Nephron progenitor cell (in vitro differentiated cells): ENCODE results near the gene USP10.

Source experiments
- DNase-seq: peaks from one replicate; pipeline ENCODE4 v3.0.0; 2021
- H3K27ac Mint-ChIP-seq: 2 replicates; pipeline ENCODE4 v1.8.0; 2021; ENCODE audit warnings: mild to moderate bottlenecking, moderate library complexity, mixed read lengths
- H3K27me3 Mint-ChIP-seq: 2 replicates; pipeline ENCODE4 v1.8.0; 2021; ENCODE audit warnings: mild to moderate bottlenecking, low read depth, mixed read lengths; ENCODE audit not compliant: poor library complexity
- H3K36me3 Mint-ChIP-seq: 2 replicates; pipeline ENCODE4 v1.8.0; 2021; ENCODE audit warnings: low read depth, mixed read lengths
- H3K4me1 Mint-ChIP-seq: 2 replicates; pipeline ENCODE4 v1.8.0; 2021; ENCODE audit warnings: mixed read lengths
- H3K4me3 Mint-ChIP-seq: 2 replicates; pipeline ENCODE4 v1.8.0; 2021; ENCODE audit warnings: mild to moderate bottlenecking, moderate library complexity, mixed read lengths
- H3K9me3 Mint-ChIP-seq: 2 replicates; pipeline ENCODE4 v1.8.0; 2021; ENCODE audit warnings: mild to moderate bottlenecking, moderate library complexity, mixed read lengths
- CTCF ChIP-seq: fragments of 200-600 bp; sonication (generic); IDR thresholded peaks from 2 replicates; pipeline ENCODE4 v1.5.0; 2021; ENCODE audit warnings: antibody characterized with exemption

Gene USP10

GRCh38 chr16:84661418-84662060 is 38.3 kb upstream of the USP10 start:
- H3K27me3 Mint-ChIP-seq, result peaks cover 3% of the 10 kb centered on the region

GRCh38 chr16:84662471-84662870 is 37.3 kb upstream of the USP10 start:
- Mint-ChIP-seq H3K4me3 (no peak overlapping the region), H3K36me3 (peaks cover 35% of the 10 kb centered on the region)

More at GRCh38 chr16:84661418-84662060, 38.3 kb upstream of the USP10 start:
- no peak for TF ChIP-seq CTCF
- Mint-ChIP-seq H3K4me1 (peaks cover 39% of the 10 kb centered on the region), H3K36me3 (peaks cover 37% of the 10 kb centered on the region), H3K4me3 (no peak overlapping the region), H3K27ac (no peak overlapping the region), H3K9me3 (no peaks in the 10 kb centered on the region)
- DNase-seq, result no peak

GRCh38 chr16:84663433-84664101 is 36.2 kb upstream of the USP10 start:
- no peak for DNase-seq
- H3K9me3 Mint-ChIP-seq, result no peaks in the 10 kb centered on the region
- peaks cover 36% of the 10 kb centered on the region for H3K4me1 Mint-ChIP-seq
- no peak overlapping the region for H3K27ac Mint-ChIP-seq
- peaks cover 7% of the 10 kb centered on the region for H3K27me3 Mint-ChIP-seq
- H3K36me3 Mint-ChIP-seq, result peaks cover 26% of the 10 kb centered on the region
- no peak for TF ChIP-seq CTCF
- H3K4me3 Mint-ChIP-seq, result no peak overlapping the region

More at GRCh38 chr16:84662471-84662870, 37.3 kb upstream of the USP10 start:
- Mint-ChIP-seq H3K27me3 (peaks cover 3% of the 10 kb centered on the region), H3K4me1 (peaks cover 39% of the 10 kb centered on the region), H3K27ac (no peak overlapping the region), H3K9me3 (no peaks in the 10 kb centered on the region)
- no peak for TF ChIP-seq CTCF
- DNase-seq, result no peak

- Mint-ChIP-seq H3K27me3 (peaks cover 7% of the 10 kb centered on the region), H3K36me3 (peaks cover 9% of the 10 kb centered on the region), H3K27ac (no peak overlapping the region), H3K4me1 (peaks cover 25% of the 10 kb centered on the region), H3K4me3 (no peak overlapping the region), H3K9me3 (no peaks in the 10 kb centered on the region)
- no peak for DNase-seq
- TF ChIP-seq CTCF, result no peak
Observed at GRCh38 chr16:84665359-84665758, 34.4 kb upstream of the USP10 start.

- H3K36me3 Mint-ChIP-seq, result peaks cover 7% of the 10 kb centered on the region
- H3K9me3 Mint-ChIP-seq, result no peaks in the 10 kb centered on the region
- DNase-seq, result no peak
- no peak overlapping the region for H3K4me3 Mint-ChIP-seq
- peaks cover 7% of the 10 kb centered on the region for H3K27me3 Mint-ChIP-seq
- TF ChIP-seq CTCF, result no peak
- H3K27ac Mint-ChIP-seq, result no peak overlapping the region
- peaks cover 25% of the 10 kb centered on the region for H3K4me1 Mint-ChIP-seq
Observed at GRCh38 chr16:84665843-84666242, 34.0 kb upstream of the USP10 start.
